Gastroesophageal sphincter (tissue), 3 donors: ENCODE results near the gene PIN4.

ENCODE experiments used
- EP300 ChIP-seq: sonication (generic); formaldehyde crosslinking; IDR thresholded peaks from one replicate; pipeline ENCODE4 v1.6.1; 2017; ENCODE audit warnings: antibody characterized with exemption, mild to moderate bottlenecking
- TF ChIP-seq, protein P1 (sequence below), 4 experiments: fragments of 200-600 bp in 2 of 4; fragments of 450-650 bp in 2 of 4; sonication (generic) in 1 of 4; IDR thresholded peaks; one replicate each; pipeline ENCODE4 v1.5.1; 2017 to 2019; ENCODE audit warnings: antibody characterized with exemption in 4 of 4, mild to moderate bottlenecking in 2 of 4, moderate library complexity in 2 of 4

GRCh38 chrX:72132456-72132855 is 49.1 kb upstream of the PIN4 start:
- TF ChIP-seq, protein P1, sequence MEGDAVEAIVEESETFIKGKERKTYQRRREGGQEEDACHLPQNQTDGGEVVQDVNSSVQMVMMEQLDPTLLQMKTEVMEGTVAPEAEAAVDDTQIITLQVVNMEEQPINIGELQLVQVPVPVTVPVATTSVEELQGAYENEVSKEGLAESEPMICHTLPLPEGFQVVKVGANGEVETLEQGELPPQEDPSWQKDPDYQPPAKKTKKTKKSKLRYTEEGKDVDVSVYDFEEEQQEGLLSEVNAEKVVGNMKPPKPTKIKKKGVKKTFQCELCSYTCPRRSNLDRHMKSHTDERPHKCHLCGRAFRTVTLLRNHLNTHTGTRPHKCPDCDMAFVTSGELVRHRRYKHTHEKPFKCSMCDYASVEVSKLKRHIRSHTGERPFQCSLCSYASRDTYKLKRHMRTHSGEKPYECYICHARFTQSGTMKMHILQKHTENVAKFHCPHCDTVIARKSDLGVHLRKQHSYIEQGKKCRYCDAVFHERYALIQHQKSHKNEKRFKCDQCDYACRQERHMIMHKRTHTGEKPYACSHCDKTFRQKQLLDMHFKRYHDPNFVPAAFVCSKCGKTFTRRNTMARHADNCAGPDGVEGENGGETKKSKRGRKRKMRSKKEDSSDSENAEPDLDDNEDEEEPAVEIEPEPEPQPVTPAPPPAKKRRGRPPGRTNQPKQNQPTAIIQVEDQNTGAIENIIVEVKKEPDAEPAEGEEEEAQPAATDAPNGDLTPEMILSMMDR (IDR thresholded peaks at IDR 0.05) = no peak
- TF ChIP-seq EP300 = no peak
